SH-SY5Y (cell line): ENCODE results near the gene RRAS2.

Experiments used
- GATA2 ChIP-seq: IDR thresholded peaks from 2 replicates; pipeline ENCODE4 v1.6.1; 2011; ENCODE audit warnings: mild to moderate bottlenecking, low read depth, low read length
- GATA3 ChIP-seq: IDR thresholded peaks from 2 replicates; pipeline ENCODE4 v1.6.1; 2011; ENCODE audit warnings: low read depth, mild to moderate bottlenecking, low read length, moderate library complexity

- TF ChIP-seq GATA2 = no peak
- no peak for TF ChIP-seq GATA3
These were observed 99.7 kb downstream of the RRAS2 start for GRCh38 chr11:14259186-14259784.
